B cell (primary cell): Measurements from ENCODE around the gene IQCB1.

Source experiments
- CTCF ChIP-seq: fragments of 200-600 bp; IDR thresholded peaks from one replicate; pipeline ENCODE4 v1.8.0; 2022; ENCODE audit warnings: antibody characterized with exemption, mild to moderate bottlenecking
- EZH2 ChIP-seq: IDR thresholded peaks from 2 replicates; pipeline ENCODE4 v1.6.1; 2012; ENCODE audit warnings: borderline replicate concordance, low read depth, mild to moderate bottlenecking, moderate library complexity, low read length; ENCODE audit not compliant: insufficient read depth, poor library complexity, severe bottlenecking

GRCh38 chr3:121752261-121752660 is 82.6 kb downstream of the IQCB1 start:
- TF ChIP-seq CTCF (no peak), EZH2 (no peak)
